Frontal cortex (tissue), 4 donors: Measurements from ENCODE around the gene CCDC187. TPM values are rescaled to one million over a fixed set of nuclear protein-coding genes. Genes with fewer than 3 reads are reported as not detected.
"Not testable (repeated sequence)": the region's sequence is repeated elsewhere in the genome, so short reads cannot be mapped to it uniquely, and the experiment has no call there.

Experiments
- DNase-seq, 2 donors: peaks; one replicate each; pipeline ENCODE4 v3.0.0; 2012; ENCODE audit warnings: low spot score in 2 of 2
- FAIRE-seq: peaks from 2 replicates; lab custom pipeline; 2012; peaks lifted over from hg19 to GRCh38; lab: Jason Lieb, UNC
- total RNA-seq: library from RNA; depleted of rRNA; stranded (reverse); fragments of >200 nt; gene quantifications from one replicate; pipeline ENCODE4 v1.2.3, GENCODE V29; 2014
- donor health status: control.
- donor health status: control.
- donor health status: control.

The CCDC187 gene
- total RNA-seq, 1 donor from 2014 or later: 0.41 TPM

DNA sequence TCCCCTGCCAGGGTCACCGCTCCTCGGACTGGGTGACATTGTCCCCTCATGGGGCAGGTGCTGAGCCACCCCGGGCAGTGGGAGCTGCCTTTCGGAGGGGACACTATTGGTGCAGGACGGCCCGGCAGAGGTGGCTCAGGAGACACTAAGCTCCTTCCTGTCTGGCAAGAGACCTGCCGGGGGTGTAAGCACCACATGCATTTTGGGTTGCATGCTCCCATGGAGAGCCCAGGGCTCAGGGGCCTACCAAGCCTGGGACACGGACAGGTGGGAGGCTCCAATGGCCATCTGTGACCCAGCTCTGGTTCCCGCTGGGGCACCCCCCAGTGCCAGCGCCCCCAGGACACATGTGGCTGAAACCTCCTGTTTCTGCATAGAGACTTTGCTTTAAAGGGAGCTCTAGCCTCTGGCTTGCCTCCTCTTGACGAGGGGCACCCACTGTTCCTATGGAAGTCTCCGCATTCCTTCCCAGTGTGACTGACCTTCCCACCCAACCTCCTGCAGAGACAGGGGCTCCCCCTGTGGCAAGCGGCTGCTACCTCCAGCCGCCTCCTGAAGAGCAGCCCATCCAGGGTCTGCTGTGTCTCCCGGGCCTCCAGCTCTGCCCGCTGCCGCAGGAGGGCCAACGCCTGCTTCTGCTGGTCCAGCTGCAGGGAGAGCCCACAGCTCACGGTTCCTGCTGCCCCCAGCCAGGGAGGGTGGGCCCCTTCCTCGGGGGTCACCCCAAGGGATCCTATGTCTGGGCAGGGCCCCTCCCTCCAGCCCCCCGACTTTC, 28.1 kb downstream of the CCDC187 start:
- DNase-seq (no peak), FAIRE-seq (no peak)

- DNase-seq: no peak
- no peak for FAIRE-seq
Observed at GRCh38 chr9:136274786-136275654, 28.9 kb downstream of the CCDC187 start.

GRCh38 chr9:136273921-136274785, 29.7 kb downstream of the CCDC187 start:
- no peak for FAIRE-seq
- no peak for DNase-seq

DNA sequence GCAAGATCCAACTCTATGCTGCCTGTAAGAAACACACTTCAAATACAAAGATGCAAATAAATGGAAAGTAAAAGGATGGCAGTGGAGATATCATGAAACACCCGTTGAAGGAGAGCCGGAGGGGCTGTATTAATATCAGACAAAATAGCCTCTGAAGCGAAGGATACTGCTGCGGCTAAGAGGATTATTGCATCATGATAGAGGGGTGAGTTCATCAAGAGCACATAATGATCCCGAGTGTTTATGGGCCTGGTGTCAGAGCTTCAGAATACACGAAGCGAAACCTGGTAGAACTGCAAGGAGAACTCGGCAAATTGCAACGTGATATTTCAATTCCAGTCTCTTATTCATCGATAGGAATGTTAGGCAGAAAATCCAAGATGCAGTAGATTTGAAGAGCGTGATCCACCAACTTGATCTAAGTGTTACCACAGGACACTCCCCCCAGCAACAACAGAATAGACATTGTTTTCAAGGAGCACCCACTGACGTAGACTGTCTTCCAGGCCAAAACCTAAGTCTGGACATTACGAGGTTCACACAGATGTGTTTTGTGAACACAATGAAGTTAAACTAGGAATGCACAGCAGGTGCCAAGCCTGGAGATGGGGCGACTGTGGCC, 30.5 kb downstream of the CCDC187 start:
- FAIRE-seq (no peak), DNase-seq (no peak)

GRCh38 chr9:136270173-136270705, 33.7 kb downstream of the CCDC187 start:
- DNase-seq (no peak), FAIRE-seq (no peak)

DNA sequence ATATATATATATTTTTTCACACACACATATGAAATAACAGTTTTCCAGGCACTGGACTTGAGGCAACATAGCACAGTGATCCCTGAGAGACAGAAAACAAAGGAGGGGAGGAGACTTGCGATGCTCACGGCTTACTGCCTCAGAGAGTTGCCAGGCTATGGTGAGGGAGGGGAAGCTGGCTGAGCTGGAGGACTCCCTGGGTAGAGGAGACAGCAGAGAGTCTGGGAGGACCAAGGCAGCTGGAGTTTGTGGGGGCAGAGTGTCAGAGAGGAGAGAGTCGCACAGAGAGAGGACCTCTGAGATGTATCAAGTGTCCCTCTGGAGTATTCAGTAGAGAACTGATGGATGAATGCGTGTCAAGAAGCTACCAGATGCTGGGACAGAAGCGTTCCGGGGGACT, 35.2 kb downstream of the CCDC187 start:
- FAIRE-seq (no peak), DNase-seq (no peak)

GRCh38 chr9:136268318-136268717, 35.6 kb downstream of the CCDC187 start:
- FAIRE-seq: no peak
- DNase-seq: no peak

GRCh38 chr9:136267261-136268111, 36.4 kb downstream of the CCDC187 start:
- FAIRE-seq: no peak
- DNase-seq: peak; percentile 79 to 94

DNA sequence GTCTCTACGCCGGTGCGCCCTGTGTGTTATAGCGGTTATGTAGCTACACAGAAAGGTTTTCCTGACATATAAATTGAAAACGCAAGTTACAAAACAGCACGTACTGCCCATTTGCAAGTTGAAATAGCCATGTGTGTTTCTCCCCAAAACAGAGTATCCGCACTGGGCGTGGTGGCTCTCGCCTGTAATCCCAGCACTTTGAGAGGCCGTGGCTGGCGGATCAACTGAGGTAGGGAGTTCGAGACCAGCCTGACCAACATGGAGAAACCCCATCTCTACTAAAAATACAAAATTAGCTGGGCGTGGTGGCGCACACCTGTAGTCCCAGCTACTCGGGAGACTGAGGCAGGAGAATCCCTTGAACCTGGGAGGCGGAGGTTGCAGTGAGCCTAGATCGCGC, 37.3 kb downstream of the CCDC187 start:
- not testable (repeated sequence) for FAIRE-seq, DNase-seq

DNA sequence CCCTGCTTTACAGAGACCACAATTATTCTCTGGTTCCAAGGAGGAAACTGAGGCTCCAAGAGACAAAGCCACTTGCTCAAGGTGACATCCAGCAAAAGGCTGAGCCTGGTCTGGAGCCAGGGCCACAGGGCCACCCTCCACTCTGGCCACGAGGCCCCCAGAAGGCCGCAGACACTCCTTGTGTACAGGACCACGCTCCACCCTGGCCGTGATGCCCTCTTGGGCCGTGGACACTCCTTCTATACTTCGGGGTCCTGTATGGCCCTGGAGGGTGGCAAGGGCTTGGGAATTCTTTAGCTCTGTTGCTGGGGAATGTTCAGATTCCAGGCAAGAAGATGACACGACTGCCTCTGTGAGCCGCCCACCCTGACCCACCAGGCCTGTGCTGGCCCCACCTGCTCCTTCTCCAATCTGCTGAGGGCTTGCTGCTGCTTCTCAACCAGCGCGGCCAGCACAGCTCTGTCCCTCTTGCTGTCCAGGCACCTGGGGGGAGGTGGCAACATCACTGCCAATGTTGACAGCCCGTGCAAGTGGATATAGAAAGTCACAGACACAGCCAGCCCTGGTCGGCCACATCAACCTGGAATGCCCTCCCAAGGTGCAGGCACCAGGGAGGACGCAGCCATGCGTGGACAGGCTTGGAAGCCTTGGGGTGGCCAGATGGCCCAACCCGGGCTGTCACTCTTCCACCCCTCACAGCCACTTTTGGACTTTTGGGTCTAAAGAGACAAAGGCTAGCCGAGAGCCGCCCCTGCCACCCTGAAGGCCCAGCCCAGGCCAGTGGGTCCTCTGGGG, 38.1 kb downstream of the CCDC187 start:
- no peak for DNase-seq

DNA sequence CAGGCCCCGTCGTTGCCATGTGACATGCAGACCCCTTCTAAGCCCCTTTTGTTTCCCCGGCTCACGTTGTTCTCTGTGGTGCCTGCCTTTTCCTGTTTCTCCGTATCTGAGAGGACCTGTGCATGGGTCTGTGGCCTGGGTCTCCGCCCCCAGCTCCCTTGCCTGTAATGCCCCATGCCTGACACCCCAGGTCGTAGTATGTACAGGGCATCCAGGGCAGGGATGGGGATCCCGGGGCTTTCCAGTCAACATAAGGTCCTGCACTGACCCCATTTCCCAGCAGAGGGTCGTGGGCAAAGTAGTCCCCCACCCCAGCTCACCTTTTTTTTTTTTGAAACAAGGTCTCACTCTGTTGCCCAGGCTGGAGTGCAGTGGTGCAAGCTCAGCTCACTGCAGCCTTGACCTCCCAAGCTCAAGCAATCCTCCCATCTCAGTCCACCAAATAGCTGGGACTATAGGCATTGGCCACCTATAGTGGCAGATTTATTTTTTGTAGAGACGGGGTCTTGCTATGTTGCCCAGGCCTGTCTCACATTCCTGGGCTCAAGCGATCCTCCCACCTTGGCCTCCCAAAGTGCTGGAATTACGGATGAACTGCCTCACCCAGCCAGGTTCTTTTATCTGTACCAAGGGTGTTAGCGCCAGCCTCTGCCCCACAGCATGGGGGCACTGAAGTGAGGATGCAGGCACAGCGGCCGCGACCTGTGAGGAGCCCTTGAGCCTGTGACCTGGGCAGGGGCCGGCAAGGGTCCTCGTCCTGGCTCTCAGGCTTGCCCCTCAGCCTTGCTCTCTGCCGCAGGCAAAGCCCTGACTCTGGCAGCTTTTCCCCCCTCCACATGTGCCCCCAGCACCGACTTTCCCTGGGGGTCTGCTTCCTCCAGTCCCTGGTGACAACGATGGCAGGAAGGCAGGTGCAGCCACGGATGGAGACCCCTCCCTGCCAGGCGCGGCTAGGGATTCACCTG, 39.2 kb downstream of the CCDC187 start:
- DNase-seq (no peak), FAIRE-seq (no peak)

More for the DNA sequence above, 38.1 kb downstream of the CCDC187 start:
- no peak for FAIRE-seq

DNA sequence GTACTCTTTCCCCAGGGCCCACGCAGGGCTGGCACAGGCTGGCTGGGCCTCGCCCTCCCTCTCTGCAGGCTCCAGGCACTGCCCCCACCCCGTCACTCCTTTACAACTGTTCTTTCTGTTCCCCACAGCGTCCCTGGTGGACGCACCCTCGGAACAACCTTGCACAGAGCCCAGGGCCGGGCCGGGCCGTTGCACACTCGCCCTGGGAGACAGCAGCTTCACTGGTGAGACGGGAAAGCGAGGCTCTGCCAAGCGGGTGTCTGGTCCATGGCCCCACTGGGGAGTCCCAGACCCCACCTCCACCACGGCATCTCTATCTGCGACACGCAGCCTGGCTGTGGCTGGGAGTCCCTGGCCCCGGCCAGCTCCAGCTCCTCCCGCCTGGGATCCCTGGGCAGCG, 39.9 kb downstream of the CCDC187 start:
- FAIRE-seq: no peak
- DNase-seq: no peak

DNA sequence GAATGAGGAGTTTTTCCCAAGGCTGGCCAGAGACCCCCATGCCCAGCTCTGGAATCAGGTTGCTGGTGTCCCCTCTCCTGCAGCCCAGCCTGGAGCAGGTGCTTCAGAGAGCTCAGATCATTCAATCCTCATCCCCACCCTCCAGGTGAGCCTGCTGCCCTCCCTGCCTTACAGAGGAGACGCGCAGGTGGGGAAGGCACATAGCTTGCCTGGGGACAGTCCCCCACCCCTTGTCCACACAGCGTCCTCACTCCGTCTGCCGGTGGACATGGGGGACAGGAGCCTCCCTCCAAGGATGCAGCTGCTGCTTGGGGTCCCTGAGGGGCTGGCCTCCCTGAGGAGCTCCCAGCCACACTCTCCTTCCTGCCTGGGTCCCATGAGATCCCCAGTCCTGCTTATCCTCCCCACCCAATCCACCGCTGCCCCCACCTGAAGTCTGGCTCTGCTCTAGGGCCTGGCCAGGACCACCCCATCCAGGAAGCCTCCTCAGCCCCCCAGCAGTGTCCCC, 41.2 kb downstream of the CCDC187 start:
- DNase-seq (no peak), FAIRE-seq (no peak)

DNA sequence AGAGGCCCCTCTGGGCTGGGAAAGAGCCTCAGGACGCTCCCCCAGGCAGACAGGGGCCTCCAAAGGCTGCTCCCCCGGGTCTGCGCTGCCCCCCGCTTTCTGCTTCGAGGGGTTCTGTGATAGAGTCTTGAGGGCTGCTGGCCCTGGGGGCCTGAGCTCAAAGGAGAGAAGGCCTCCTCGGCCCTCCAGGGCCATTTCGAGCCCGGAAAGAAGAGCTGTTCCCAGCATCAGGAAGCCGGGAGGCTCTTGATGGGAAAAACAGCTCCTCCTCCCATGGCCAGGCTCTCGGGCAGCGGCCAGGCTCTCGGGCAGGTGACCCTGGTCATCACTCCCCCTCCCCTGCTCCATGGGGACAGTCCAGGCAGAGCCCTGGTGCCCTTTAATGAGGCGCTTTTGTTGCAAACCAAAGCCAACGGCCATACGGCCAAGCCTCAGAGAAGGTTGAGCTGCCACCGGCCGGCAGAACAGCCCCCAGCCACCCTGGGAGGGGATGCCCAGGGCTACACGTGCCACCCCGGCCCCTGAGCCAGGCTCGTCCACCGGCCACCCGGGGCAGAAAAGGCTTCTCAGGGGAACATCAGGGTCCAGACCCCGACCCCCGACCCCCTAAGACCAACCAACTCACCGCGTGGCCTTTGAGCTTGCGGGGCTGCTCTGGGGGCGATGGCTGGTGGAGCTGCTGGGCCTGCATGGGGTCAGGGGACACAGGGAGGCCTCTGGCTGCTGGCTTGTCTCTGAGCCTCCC, 42.0 kb downstream of the CCDC187 start:
- DNase-seq: no peak
- no peak for FAIRE-seq

- no peak for DNase-seq
- FAIRE-seq: no peak
Observed at GRCh38 chr9:136260936-136261472, 42.9 kb downstream of the CCDC187 start.
